Osteocyte (in vitro differentiated cells): ENCODE measurements around the gene HOATZ. TPM values are rescaled to one million over a fixed set of nuclear protein-coding genes. Genes with fewer than 3 reads are reported as not detected.

Experiments used
- DNase-seq: peaks from one replicate; pipeline ENCODE4 v3.0.0; 2021; ENCODE audit warnings: mixed read lengths; ENCODE audit not compliant: unreplicated experiment; ENCODE audit errors: extremely low spot score
- H3K27ac Mint-ChIP-seq: one replicate; pipeline ENCODE4 v1.8.0; 2021; ENCODE audit warnings: mild to moderate bottlenecking, mixed read lengths; ENCODE audit not compliant: unreplicated experiment
- H3K27me3 Mint-ChIP-seq: one replicate; pipeline ENCODE4 v1.8.0; 2021; ENCODE audit warnings: mixed read lengths; ENCODE audit not compliant: unreplicated experiment
- H3K36me3 Mint-ChIP-seq: one replicate; pipeline ENCODE4 v1.8.0; 2021; ENCODE audit warnings: mixed read lengths; ENCODE audit not compliant: unreplicated experiment
- H3K4me1 Mint-ChIP-seq: one replicate; pipeline ENCODE4 v1.8.0; 2021; ENCODE audit warnings: mixed read lengths; ENCODE audit not compliant: unreplicated experiment
- H3K4me3 Mint-ChIP-seq: one replicate; pipeline ENCODE4 v1.8.0; 2021; ENCODE audit warnings: mild to moderate bottlenecking, moderate library complexity, mixed read lengths; ENCODE audit not compliant: unreplicated experiment
- H3K9me3 Mint-ChIP-seq: one replicate; pipeline ENCODE4 v1.8.0; 2021; ENCODE audit warnings: mixed read lengths; ENCODE audit not compliant: unreplicated experiment
- CTCF ChIP-seq: fragments of 200-600 bp; sonication (generic); IDR thresholded peaks from 2 replicates; pipeline ENCODE4 v1.5.0; 2021; ENCODE audit warnings: antibody characterized with exemption, mild to moderate bottlenecking, moderate library complexity
- total RNA-seq: library from RNA; stranded (reverse); gene quantifications from 2 replicates; pipeline ENCODE4 v1.2.1, GENCODE V29; 2021

The HOATZ gene
- total RNA-seq, 1 donor from 2014 or later, result not detected

- Mint-ChIP-seq H3K27ac (no peak overlapping the region), H3K9me3 (no peaks in the 10 kb centered on the region), H3K4me3 (no peak overlapping the region), H3K4me1 (no peaks in the 10 kb centered on the region), H3K27me3 (no peaks in the 10 kb centered on the region), H3K36me3 (peaks cover 13% of the 10 kb centered on the region)
- TF ChIP-seq CTCF, result no peak
- no peak for DNase-seq
Measured at GRCh38 chr11:111549869-111550203, 35.3 kb downstream of the HOATZ start.

- DNase-seq, result no peak
- Mint-ChIP-seq H3K9me3 (no peaks in the 10 kb centered on the region), H3K36me3 (peaks cover 16% of the 10 kb centered on the region), H3K4me1 (peaks cover 3% of the 10 kb centered on the region), H3K27ac (no peak overlapping the region), H3K27me3 (no peaks in the 10 kb centered on the region), H3K4me3 (no peak overlapping the region)
- TF ChIP-seq CTCF, result no peak
Measured at GRCh38 chr11:111550258-111550657, 35.7 kb downstream of the HOATZ start.

DNA sequence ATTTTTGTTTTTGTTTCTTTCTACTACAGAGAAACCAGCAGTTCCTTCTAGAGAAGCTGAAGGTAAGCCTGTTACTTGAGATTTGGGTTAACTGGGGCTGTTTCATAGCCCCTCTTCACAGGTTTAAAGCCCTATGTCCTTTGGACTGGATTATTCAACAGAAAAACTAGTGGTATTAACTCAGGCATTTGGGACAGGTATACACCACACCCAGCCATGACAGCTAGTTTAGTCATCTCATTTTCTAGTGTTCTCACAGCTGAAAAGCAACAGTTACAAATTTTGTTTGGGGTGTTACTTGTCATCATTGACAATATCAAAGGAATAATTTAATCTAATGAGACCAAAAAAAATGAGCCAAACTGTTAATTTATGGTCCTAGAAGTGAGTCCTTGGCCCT is 40.0 kb downstream of the HOATZ start:
- no peak for TF ChIP-seq CTCF
- Mint-ChIP-seq H3K9me3 (peaks cover 4% of the 10 kb centered on the region), H3K27ac (no peak overlapping the region), H3K4me1 (peaks cover 27% of the 10 kb centered on the region), H3K36me3 (peaks cover 7% of the 10 kb centered on the region), H3K27me3 (no peaks in the 10 kb centered on the region), H3K4me3 (no peak overlapping the region)
- DNase-seq, result no peak

DNA sequence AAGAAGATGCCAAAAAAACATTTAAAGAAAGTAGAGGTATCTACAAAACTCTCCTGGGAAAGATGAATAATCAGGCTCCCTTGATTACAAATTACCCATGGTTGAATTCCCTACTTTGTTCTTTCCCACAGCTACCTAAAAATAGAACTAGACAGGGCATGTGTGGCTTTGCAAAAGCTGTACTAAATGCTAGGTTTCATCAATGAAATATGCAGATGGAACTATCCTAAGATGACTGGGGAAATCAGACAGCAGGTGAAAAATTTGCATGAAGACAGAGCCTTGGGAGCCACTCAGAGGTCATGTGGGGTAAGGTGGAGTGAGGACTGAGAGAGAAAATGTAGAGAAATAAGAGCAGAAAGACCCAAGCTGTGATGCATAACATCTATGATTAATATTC is 40.7 kb downstream of the HOATZ start:
- H3K4me3 Mint-ChIP-seq, result no peak overlapping the region
- peaks cover 4% of the 10 kb centered on the region for H3K9me3 Mint-ChIP-seq
- H3K27ac Mint-ChIP-seq, result peak overlapping the region; percentile 45
- TF ChIP-seq CTCF, result no peak
- peaks cover 7% of the 10 kb centered on the region for H3K36me3 Mint-ChIP-seq
- H3K27me3 Mint-ChIP-seq, result no peaks in the 10 kb centered on the region
- DNase-seq, result no peak
- peaks cover 32% of the 10 kb centered on the region for H3K4me1 Mint-ChIP-seq

GRCh38 chr11:111557425-111558111 is 43.0 kb downstream of the HOATZ start:
- Mint-ChIP-seq H3K4me1 (peaks cover 52% of the 10 kb centered on the region), H3K36me3 (peaks cover 5% of the 10 kb centered on the region), H3K9me3 (peaks cover 4% of the 10 kb centered on the region), H3K27ac (peak overlapping the region; percentile 91), H3K27me3 (no peaks in the 10 kb centered on the region), H3K4me3 (no peak overlapping the region)
- TF ChIP-seq CTCF, result no peak
- no peak for DNase-seq
